Hepatocyte (in vitro differentiated cells): ENCODE results near the gene PSPH. TPM values are rescaled to one million over a fixed set of nuclear protein-coding genes. Genes with fewer than 3 reads are reported as not detected.
"Not testable (repeated sequence)": the region's sequence is repeated elsewhere in the genome, so short reads cannot be mapped to it uniquely, and the experiment has no call there.

Source experiments
- DNase-seq: peaks from one replicate; pipeline ENCODE4 v3.0.0-alpha.2; 2016; ENCODE audit warnings: low spot score
- H2AFZ ChIP-seq: fragments of 200-600 bp; sonication (generic); 2 replicates; pipeline ENCODE4 v1.6.0; 2016; ENCODE audit warnings: antibody characterized with exemption, mild to moderate bottlenecking
- H3K27ac ChIP-seq: fragments of 200-600 bp; sonication (generic); 2 replicates; pipeline ENCODE4 v1.5.1; 2016; ENCODE audit warnings: mild to moderate bottlenecking
- H3K27me3 ChIP-seq: fragments of 200-600 bp; sonication (generic); 2 replicates; pipeline ENCODE4 v1.6.1; 2016
- H3K36me3 ChIP-seq: fragments of 200-600 bp; sonication (generic); replicated peaks from 2 replicates; pipeline ENCODE4 v1.5.1; 2016; ENCODE audit warnings: low read depth; ENCODE audit not compliant: insufficient read depth
- H3K4me1 ChIP-seq: fragments of 200-600 bp; sonication (generic); 2 replicates; pipeline ENCODE4 v1.5.1; 2016; ENCODE audit warnings: mild to moderate bottlenecking, moderate library complexity; ENCODE audit not compliant: insufficient read depth
- H3K4me2 ChIP-seq: fragments of 200-600 bp; sonication (generic); 2 replicates; pipeline ENCODE4 v1.6.0; 2016
- H3K4me3 ChIP-seq: fragments of 200-600 bp; sonication (generic); 2 replicates; pipeline ENCODE4 v1.5.1; 2016; ENCODE audit warnings: mild to moderate bottlenecking
- H3K79me2 ChIP-seq: fragments of 200-600 bp; sonication (generic); 2 replicates; pipeline ENCODE4 v1.6.0; 2017; ENCODE audit warnings: mild to moderate bottlenecking
- H3K9me2 ChIP-seq: fragments of 200-600 bp; sonication (generic); replicated peaks from 2 replicates; pipeline ENCODE4 v1.6.0; 2017; ENCODE audit warnings: mild to moderate bottlenecking; ENCODE audit not compliant: insufficient read depth
- H3K9me3 ChIP-seq: fragments of 200-600 bp; sonication (generic); 2 replicates; pipeline ENCODE4 v1.5.1; 2016; ENCODE audit warnings: low read depth, mild to moderate bottlenecking
- H4K20me1 ChIP-seq: fragments of 200-600 bp; sonication (generic); 2 replicates; pipeline ENCODE4 v1.6.0; 2016; ENCODE audit warnings: mild to moderate bottlenecking; ENCODE audit not compliant: insufficient read depth, poor library complexity, severe bottlenecking
- EZH2 ChIP-seq: fragments of 200-600 bp; sonication (generic); IDR thresholded peaks from 2 replicates; pipeline ENCODE4 v1.6.1; 2016; ENCODE audit warnings: antibody characterized with exemption, mild to moderate bottlenecking, borderline replicate concordance
- EZH2phosphoT487 ChIP-seq: fragments of 200-600 bp; sonication (generic); IDR thresholded peaks from one replicate; pipeline ENCODE4 v1.6.1; 2018; ENCODE audit warnings: antibody characterized with exemption, mild to moderate bottlenecking, low read depth, moderate library complexity; ENCODE audit not compliant: unreplicated experiment, severe bottlenecking
- WGBS: methylation state at CpG from one replicate; pipeline ENCODE4 v1.1.6; 2016; ENCODE audit warnings: low lambda C conversion rate; ENCODE audit errors: missing lambda C conversion rate; 5-methylcytosine and 5-hydroxymethylcytosine counted together
- polyA plus RNA-seq: library from polyadenylated mRNA; unstranded; fragments of >200 nt; fragmentation: Nextera tagmentation; extraction: Ambion mirVana; gene quantifications from 2 replicates; pipeline ENCODE4 v1.2.1, GENCODE V29; 2016
- total RNA-seq: library from RNA; depleted of rRNA; stranded (reverse); fragments of >200 nt; gene quantifications from 2 replicates; pipeline ENCODE4 v1.2.3, GENCODE V29; 2014
- TF ChIP-seq, protein P1 (sequence below): fragments of 200-600 bp; sonication (generic); IDR thresholded peaks from 2 replicates; pipeline ENCODE4 v1.5.1; 2016; ENCODE audit warnings: antibody characterized with exemption, mild to moderate bottlenecking; ENCODE audit not compliant: poor library complexity

Gene PSPH
- total and polyA plus RNA-seq, 2 experiments from 2014 or later, result 48.0 to 160 TPM

DNA sequence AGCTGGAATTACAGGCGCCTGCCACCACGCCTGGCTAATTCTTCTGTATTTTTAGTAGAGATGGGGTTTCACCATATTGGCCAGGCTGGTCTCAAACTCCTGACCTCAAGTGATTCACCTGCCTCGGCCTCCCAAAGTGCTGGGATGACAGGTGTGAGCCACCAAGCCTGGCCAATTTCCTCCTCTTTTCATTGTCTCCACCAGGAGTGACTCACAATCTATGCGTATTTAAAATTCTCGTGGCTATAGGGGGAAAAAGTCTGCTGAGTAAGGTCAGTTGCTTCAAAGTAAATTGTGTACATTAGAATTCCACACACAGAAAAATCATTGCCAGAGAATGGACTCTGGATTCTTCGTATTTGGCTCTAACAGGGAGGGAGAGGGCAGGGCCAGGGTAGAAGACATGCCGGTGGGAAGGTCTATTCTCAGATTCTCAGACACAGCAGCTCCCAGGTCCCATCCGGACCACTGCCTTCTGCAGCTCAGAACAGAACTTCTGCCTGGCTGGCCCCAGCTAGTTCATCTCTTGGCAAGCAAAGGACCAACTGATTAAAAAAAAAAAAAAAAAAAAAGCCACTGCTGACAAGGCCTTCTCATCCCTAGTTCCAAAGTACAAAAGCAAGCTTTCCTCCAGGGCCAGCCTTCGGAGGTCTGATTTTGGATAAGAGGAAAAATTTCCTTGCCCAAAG, 22.2 kb downstream of the PSPH start:
- Histone ChIP-seq H3K27me3 (no peaks in the 10 kb centered on the region), H3K27ac (peak overlapping the region; percentile 86), H3K9me2 (no peaks in the 10 kb centered on the region), H3K36me3 (no peaks in the 10 kb centered on the region), H3K4me3 (no peak overlapping the region), H3K9me3 (no peaks in the 10 kb centered on the region), H3K79me2 (peaks cover 68% of the 10 kb centered on the region), H4K20me1 (no peaks in the 10 kb centered on the region), H3K4me2 (peak overlapping the region; percentile 47), H2AFZ (no peak overlapping the region), H3K4me1 (no peaks in the 10 kb centered on the region)
- 62% methylated on average over 9 of the region's 9 CpGs for WGBS
- peak; percentile 57 for DNase-seq
- TF ChIP-seq, protein P1, sequence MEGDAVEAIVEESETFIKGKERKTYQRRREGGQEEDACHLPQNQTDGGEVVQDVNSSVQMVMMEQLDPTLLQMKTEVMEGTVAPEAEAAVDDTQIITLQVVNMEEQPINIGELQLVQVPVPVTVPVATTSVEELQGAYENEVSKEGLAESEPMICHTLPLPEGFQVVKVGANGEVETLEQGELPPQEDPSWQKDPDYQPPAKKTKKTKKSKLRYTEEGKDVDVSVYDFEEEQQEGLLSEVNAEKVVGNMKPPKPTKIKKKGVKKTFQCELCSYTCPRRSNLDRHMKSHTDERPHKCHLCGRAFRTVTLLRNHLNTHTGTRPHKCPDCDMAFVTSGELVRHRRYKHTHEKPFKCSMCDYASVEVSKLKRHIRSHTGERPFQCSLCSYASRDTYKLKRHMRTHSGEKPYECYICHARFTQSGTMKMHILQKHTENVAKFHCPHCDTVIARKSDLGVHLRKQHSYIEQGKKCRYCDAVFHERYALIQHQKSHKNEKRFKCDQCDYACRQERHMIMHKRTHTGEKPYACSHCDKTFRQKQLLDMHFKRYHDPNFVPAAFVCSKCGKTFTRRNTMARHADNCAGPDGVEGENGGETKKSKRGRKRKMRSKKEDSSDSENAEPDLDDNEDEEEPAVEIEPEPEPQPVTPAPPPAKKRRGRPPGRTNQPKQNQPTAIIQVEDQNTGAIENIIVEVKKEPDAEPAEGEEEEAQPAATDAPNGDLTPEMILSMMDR, result no peak

DNA sequence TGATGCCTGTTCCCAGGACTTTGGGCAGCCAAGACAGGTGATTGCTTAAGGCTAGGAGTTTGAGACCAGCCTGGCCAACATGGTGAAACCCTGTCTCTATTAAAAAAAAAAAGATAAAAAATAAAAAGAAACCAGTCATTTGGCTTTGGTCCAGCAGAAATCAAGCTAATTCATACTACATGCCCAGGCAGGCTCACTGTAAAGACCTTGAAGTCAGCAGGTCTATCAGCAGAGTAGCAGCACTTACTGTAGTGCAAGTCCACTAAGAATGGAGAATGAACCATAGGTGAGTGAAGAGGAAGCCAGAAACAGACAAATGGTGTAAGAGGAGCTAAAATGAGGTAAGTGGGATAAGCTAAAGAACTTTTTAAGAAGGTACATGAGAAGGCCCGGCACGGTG, 24.7 kb downstream of the PSPH start:
- Histone ChIP-seq H3K79me2 (peaks cover 54% of the 10 kb centered on the region), H3K36me3 (no peaks in the 10 kb centered on the region), H3K27ac (no peak overlapping the region), H3K4me1 (no peaks in the 10 kb centered on the region), H2AFZ (no peak overlapping the region), H3K9me2 (no peaks in the 10 kb centered on the region), H3K9me3 (no peaks in the 10 kb centered on the region), H3K27me3 (no peaks in the 10 kb centered on the region), H3K4me3 (no peak overlapping the region), H4K20me1 (no peaks in the 10 kb centered on the region), H3K4me2 (no peak overlapping the region)
- WGBS, result 88% methylated on average over 2 of the region's 2 CpGs
- TF ChIP-seq, protein P1, result no peak
- no peak for TF ChIP-seq EZH2phosphoT487
- no peak for TF ChIP-seq EZH2
- DNase-seq, result no peak

DNA sequence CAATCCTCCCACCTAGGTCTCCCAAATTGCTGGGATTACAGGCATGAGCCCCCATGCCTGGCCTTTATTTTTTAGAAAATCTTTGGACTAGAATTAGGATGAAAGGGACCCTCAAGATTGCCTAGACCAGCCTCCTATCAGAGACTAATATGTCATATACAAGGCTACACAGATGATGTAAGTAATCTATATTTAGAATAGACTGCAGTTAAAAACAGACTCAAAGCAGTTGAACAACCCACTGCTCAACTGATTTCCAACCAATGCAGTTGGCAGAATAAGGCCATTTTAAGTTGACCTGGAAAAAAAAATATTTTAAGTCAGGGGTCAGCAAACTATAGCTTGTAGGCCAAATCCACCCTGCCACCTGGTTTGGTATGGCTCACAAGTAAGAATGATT, 27.7 kb downstream of the PSPH start:
- DNase-seq, result no peak
- peaks cover 43% of the 10 kb centered on the region for H3K79me2 ChIP-seq
- H3K9me3 ChIP-seq, result no peaks in the 10 kb centered on the region
- no peaks in the 10 kb centered on the region for H3K36me3 ChIP-seq
- no peak overlapping the region for H3K4me2 ChIP-seq
- no peaks in the 10 kb centered on the region for H4K20me1 ChIP-seq
- H3K27me3 ChIP-seq, result no peaks in the 10 kb centered on the region
- no peak overlapping the region for H3K4me3 ChIP-seq
- TF ChIP-seq EZH2phosphoT487 (no peak), EZH2 (no peak)
- TF ChIP-seq, protein P1, result no peak
- H3K4me1 ChIP-seq, result no peaks in the 10 kb centered on the region
- no peak overlapping the region for H2AFZ ChIP-seq
- no peaks in the 10 kb centered on the region for H3K9me2 ChIP-seq
- H3K27ac ChIP-seq, result no peak overlapping the region

DNA sequence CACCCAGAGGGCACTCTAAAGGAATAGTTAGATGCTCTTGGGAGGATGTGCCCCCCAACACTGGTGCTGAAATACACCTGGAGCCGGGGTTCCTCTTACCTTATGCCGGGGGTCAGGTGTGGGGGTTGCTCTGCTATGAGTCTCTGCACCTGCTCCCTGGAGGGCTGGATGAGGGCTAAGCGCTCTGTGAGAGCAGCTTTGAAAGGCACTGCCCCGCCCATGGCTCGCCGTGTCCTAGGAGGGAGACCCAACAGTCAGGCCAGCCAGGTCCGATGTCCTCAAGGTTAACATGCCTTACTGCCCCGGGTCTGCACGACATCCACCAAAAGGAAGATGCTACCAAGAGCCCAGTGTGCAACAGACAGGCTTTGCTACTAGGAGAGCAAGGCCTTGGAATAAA, 31.7 kb downstream of the PSPH start:
- 95% methylated on average over 9 of the region's 9 CpGs for WGBS
- no peaks in the 10 kb centered on the region for H3K36me3 ChIP-seq
- H3K9me3 ChIP-seq, result no peaks in the 10 kb centered on the region
- H3K27me3 ChIP-seq, result no peaks in the 10 kb centered on the region
- H3K79me2 ChIP-seq, result peaks cover 8% of the 10 kb centered on the region
- no peak overlapping the region for H3K4me3 ChIP-seq
- DNase-seq, result no peak
- no peaks in the 10 kb centered on the region for H3K9me2 ChIP-seq
- H3K4me1 ChIP-seq, result no peaks in the 10 kb centered on the region
- no peaks in the 10 kb centered on the region for H4K20me1 ChIP-seq
- H3K27ac ChIP-seq, result no peak overlapping the region
- H2AFZ ChIP-seq, result no peak overlapping the region
- no peak overlapping the region for H3K4me2 ChIP-seq
- no peak for TF ChIP-seq EZH2phosphoT487
- TF ChIP-seq EZH2, result no peak
- TF ChIP-seq, protein P1, result no peak

DNA sequence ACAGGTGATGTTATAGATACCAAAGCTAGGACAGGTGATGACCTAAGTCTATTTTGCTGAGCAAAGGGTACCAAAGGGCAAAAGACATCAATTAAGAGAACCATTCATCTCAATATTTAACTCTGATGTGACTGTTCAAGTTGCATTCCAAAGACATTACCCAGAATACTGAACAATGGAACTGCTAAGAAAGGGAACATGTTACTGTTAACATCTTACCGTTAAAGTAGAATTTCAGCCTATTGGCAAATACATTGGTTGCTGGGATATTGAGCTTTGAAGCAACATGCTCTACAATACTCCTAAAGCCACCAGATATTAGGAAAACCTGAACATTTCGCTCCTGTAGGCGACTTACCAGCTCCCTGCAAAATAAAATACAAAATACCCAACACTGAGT, 34.2 kb downstream of the PSPH start:
- not testable (repeated sequence) for H3K27ac ChIP-seq, DNase-seq, H3K9me3 ChIP-seq, H2AFZ ChIP-seq, H3K4me1 ChIP-seq, H3K79me2 ChIP-seq, H3K4me3 ChIP-seq, H4K20me1 ChIP-seq, H3K9me2 ChIP-seq, H3K4me2 ChIP-seq, H3K27me3 ChIP-seq, H3K36me3 ChIP-seq
- WGBS, result 86% methylated on average over 3 of the region's 3 CpGs
